GM12878 (cell line): Measurements from ENCODE around the gene ADGRD1. TPM values are rescaled to one million over a fixed set of nuclear protein-coding genes. Genes with fewer than 3 reads are reported as not detected.

Source experiments
- BMI1 ChIP-seq: fragments of 450-650 bp; IDR thresholded peaks from 2 replicates; pipeline ENCODE4 v1.6.1; 2016; ENCODE audit warnings: mild to moderate bottlenecking, moderate library complexity, borderline replicate concordance
- CBX5 ChIP-seq: sonication (generic); IDR thresholded peaks from 2 replicates; pipeline ENCODE4 v1.6.1; 2016; ENCODE audit warnings: low read depth, moderate library complexity, mild to moderate bottlenecking, inconsistent platforms
- CEBPB ChIP-seq, 2 experiments: fragments of 150-350 bp in 1 of 2; IDR thresholded peaks; 2 replicates each; pipeline ENCODE4 v1.6.1; 2012 to 2014; ENCODE audit warnings: low read depth in 2 of 2, low read length in 2 of 2, borderline replicate concordance in 1 of 2, inconsistent platforms in 1 of 2
- CHD2 ChIP-seq: IDR thresholded peaks from 2 replicates; pipeline ENCODE4 v1.6.1; 2011; ENCODE audit warnings: low read depth, low read length, improper control_type of control experiment, borderline replicate concordance
- ETV6 ChIP-seq, 2 experiments: fragments of 450-650 bp in 1 of 2; IDR thresholded peaks in 1 of 2; conservative IDR thresholded peaks in 1 of 2; 2 replicates each; pipeline ENCODE4 v1.6.1; 2014; ENCODE audit warnings: antibody characterized with exemption in 1 of 2, borderline replicate concordance in 1 of 2, low read depth in 1 of 2, mild to moderate bottlenecking in 1 of 2, moderate library complexity in 1 of 2
- FOXM1 ChIP-seq: IDR thresholded peaks from 2 replicates; pipeline ENCODE4 v1.6.1; 2012; ENCODE audit warnings: low read depth, mild to moderate bottlenecking, inconsistent platforms, low read length, moderate library complexity
- IRF4 ChIP-seq: IDR thresholded peaks from 2 replicates; pipeline ENCODE4 v1.6.1; 2011; ENCODE audit warnings: low read depth, low read length
- KLF5 ChIP-seq: fragments of 450-650 bp; IDR thresholded peaks from 2 replicates; pipeline ENCODE4 v1.6.1; 2014; ENCODE audit warnings: mild to moderate bottlenecking; ENCODE audit not compliant: partially characterized antibody
- POLR2AphosphoS5 ChIP-seq: IDR thresholded peaks from 2 replicates; pipeline ENCODE4 v1.6.1; 2011; ENCODE audit warnings: mild to moderate bottlenecking, low read length, inconsistent platforms
- RBBP5 ChIP-seq: fragments of 200-600 bp; sonication (generic); conservative IDR thresholded peaks from 2 replicates; pipeline ENCODE4 v1.6.1; 2016
- RFX5 ChIP-seq: IDR thresholded peaks from 2 replicates; pipeline ENCODE4 v1.6.1; 2011; ENCODE audit warnings: low read depth, low read length, improper control_type of control experiment
- SPI1 ChIP-seq: IDR thresholded peaks from 2 replicates; pipeline ENCODE4 v1.6.1; 2011; ENCODE audit warnings: low read depth, mild to moderate bottlenecking, low read length, moderate library complexity, borderline replicate concordance; ENCODE audit not compliant: insufficient read depth
- SREBF2 ChIP-seq: IDR thresholded peaks from 2 replicates; pipeline ENCODE4 v1.6.1; 2012; ENCODE audit warnings: mild to moderate bottlenecking, low read length
- TCF7 ChIP-seq: IDR thresholded peaks from 2 replicates; pipeline ENCODE4 v1.6.1; 2014; ENCODE audit warnings: antibody characterized with exemption, borderline replicate concordance
- ZNF384 ChIP-seq: IDR thresholded peaks from 2 replicates; pipeline ENCODE4 v1.6.1; 2012; ENCODE audit warnings: low read depth, mild to moderate bottlenecking, low read length, improper control_type of control experiment, borderline replicate concordance
- ZNF622 ChIP-seq: fragments of 450-650 bp; IDR thresholded peaks from 2 replicates; pipeline ENCODE4 v1.6.1; 2017; ENCODE audit warnings: mild to moderate bottlenecking, inconsistent platforms
- polyA plus RNA-seq, 11 experiments: library from polyadenylated mRNA; depleted of rRNA in 4 of 11; unstranded in 6 of 11; stranded (reverse) in 5 of 11; fragments of >200 nt; fragmentation: Nextera tagmentation in 4 of 11; fragmentation: Illumina TruSeq in 1 of 11; extraction: Ambion mirVana in 4 of 11; extraction: Trizol in 1 of 11; gene quantifications; 1 replicate in 1 of 11; 2 replicates in 10 of 11; pipeline versions ENCODE4 v1.2.1 to v1.2.3, GENCODE V29; 2011 to 2016; ENCODE audit warnings: inconsistent platforms in 2 of 11, missing spikeins in 2 of 11, low read depth in 1 of 11
- total RNA-seq, 4 experiments: library from RNA; depleted of rRNA in 3 of 4; stranded (reverse); fragments of >200 nt in 3 of 4; fragmentation: Illumina TruSeq in 1 of 4; extraction: Trizol in 1 of 4; gene quantifications; 2 replicates each; pipeline versions ENCODE4 v1.2.1 to v1.2.3, GENCODE V29; 2013 to 2021
- TF ChIP-seq, protein P1 (sequence below): IDR thresholded peaks from 2 replicates; pipeline ENCODE4 v1.6.1; 2011; ENCODE audit warnings: borderline replicate concordance, low read depth, mild to moderate bottlenecking, moderate library complexity, mixed read lengths, low read length; ENCODE audit not compliant: insufficient read depth; ENCODE audit errors: extremely low read length
- TF ChIP-seq, protein P2 (sequence below): IDR thresholded peaks from 2 replicates; pipeline ENCODE4 v1.6.1; 2012; ENCODE audit warnings: low read length, inconsistent platforms
- TF ChIP-seq, protein P3 (sequence below): IDR thresholded peaks from 2 replicates; pipeline ENCODE4 v1.6.1; 2011; ENCODE audit warnings: low read depth, mild to moderate bottlenecking, low read length, moderate library complexity, borderline replicate concordance; ENCODE audit errors: extremely low read depth
- TF ChIP-seq, protein P4 (sequence below): fragments of 450-650 bp; IDR thresholded peaks from 2 replicates; pipeline ENCODE4 v1.6.1; 2018; ENCODE audit warnings: borderline replicate concordance, mild to moderate bottlenecking; ENCODE audit not compliant: partially characterized antibody
- TF ChIP-seq, protein P5 (sequence below): fragments of 450-650 bp; IDR thresholded peaks from 2 replicates; pipeline ENCODE4 v1.6.1; 2017; ENCODE audit warnings: antibody characterized with exemption, mild to moderate bottlenecking, moderate library complexity

Gene ADGRD1
- total and polyA plus RNA-seq, 10 of the 15 experiments (the other 5 are each of a cell fraction or from before 2014, with no cell fraction given), result 0.15 to 12.7 (median 1.2) TPM

DNA sequence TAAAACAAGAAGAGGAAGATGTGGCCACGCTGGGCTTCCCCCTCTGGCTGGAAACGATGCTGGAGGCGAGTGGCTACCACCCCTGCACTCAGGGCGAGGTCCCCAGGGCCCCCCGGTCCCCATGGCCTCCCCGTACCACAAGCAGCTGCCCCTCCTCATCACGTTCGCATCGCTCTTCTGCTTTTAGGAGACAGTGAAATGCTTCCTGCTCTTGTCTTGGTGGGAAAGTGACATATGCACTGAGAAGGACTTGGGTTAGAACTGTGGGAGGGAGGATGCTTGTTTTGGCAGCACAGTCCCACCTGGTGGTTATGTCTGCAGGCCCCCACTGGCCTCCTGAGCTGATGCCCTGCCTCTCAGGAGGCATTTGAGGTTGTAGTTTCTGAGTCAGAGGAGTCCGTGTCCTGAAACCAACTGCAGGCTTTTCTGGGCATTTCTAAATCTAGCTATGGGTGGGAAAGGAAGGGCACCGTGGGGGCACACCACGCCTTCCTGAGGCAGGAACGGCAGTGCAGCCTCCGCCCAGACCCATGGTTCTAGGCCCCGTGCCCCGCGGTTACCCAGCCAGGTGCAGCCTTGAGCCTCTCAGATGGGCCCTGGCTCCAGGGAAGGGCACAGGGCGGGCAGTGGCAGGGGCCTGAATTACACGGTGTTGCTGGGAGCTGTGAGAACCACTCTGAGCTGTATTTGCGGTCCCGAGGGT is 139.3 kb downstream of the ADGRD1 start (continued):
- TF ChIP-seq, protein P1, sequence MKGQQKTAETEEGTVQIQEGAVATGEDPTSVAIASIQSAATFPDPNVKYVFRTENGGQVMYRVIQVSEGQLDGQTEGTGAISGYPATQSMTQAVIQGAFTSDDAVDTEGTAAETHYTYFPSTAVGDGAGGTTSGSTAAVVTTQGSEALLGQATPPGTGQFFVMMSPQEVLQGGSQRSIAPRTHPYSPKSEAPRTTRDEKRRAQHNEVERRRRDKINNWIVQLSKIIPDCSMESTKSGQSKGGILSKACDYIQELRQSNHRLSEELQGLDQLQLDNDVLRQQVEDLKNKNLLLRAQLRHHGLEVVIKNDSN, result no peak
- TF ChIP-seq SPI1 (peak; percentile 76; the same call in 1 of the 2 replicates), IRF4 (peak; percentile 72), ZNF622 (no peak), FOXM1 (0 out of 2 replicates have a peak, but pooled peaks have one; percentile 59), SREBF2 (no peak), CBX5 (no peak), BMI1 (no peak), TCF7 (no peak), CHD2 (peak; percentile 68; the same call in 1 of the 2 replicates), ETV6 (conservative IDR thresholded peaks at IDR 0.05 in 1 of 2, IDR thresholded peaks at IDR 0.05 in 1 of 2; ENCODE audit: borderline replicate concordance in 1 of 2, low read depth in 1 of 2) (0 out of 4 replicates have a peak, but pooled peaks of 1 of the 2 experiments have one; percentile 22), RBBP5 (no peak), RFX5 (no peak), KLF5 (peak; percentile 82), CEBPB (IDR thresholded peaks at IDR 0.05; ENCODE audit: borderline replicate concordance in 1 of 2, low read depth in 2 of 2, low read length in 2 of 2) (no peak), ZNF384 (no peak; the same call in 1 of the 2 replicates), POLR2AphosphoS5 (peak; percentile 38; the same call in 1 of the 2 replicates)
- TF ChIP-seq, protein P2, sequence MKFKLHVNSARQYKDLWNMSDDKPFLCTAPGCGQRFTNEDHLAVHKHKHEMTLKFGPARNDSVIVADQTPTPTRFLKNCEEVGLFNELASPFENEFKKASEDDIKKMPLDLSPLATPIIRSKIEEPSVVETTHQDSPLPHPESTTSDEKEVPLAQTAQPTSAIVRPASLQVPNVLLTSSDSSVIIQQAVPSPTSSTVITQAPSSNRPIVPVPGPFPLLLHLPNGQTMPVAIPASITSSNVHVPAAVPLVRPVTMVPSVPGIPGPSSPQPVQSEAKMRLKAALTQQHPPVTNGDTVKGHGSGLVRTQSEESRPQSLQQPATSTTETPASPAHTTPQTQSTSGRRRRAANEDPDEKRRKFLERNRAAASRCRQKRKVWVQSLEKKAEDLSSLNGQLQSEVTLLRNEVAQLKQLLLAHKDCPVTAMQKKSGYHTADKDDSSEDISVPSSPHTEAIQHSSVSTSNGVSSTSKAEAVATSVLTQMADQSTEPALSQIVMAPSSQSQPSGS, result peak; percentile 64; the same call in 1 of the 2 replicates
- TF ChIP-seq, protein P3, sequence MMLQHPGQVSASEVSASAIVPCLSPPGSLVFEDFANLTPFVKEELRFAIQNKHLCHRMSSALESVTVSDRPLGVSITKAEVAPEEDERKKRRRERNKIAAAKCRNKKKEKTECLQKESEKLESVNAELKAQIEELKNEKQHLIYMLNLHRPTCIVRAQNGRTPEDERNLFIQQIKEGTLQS, result no peak
- TF ChIP-seq, protein P4, sequence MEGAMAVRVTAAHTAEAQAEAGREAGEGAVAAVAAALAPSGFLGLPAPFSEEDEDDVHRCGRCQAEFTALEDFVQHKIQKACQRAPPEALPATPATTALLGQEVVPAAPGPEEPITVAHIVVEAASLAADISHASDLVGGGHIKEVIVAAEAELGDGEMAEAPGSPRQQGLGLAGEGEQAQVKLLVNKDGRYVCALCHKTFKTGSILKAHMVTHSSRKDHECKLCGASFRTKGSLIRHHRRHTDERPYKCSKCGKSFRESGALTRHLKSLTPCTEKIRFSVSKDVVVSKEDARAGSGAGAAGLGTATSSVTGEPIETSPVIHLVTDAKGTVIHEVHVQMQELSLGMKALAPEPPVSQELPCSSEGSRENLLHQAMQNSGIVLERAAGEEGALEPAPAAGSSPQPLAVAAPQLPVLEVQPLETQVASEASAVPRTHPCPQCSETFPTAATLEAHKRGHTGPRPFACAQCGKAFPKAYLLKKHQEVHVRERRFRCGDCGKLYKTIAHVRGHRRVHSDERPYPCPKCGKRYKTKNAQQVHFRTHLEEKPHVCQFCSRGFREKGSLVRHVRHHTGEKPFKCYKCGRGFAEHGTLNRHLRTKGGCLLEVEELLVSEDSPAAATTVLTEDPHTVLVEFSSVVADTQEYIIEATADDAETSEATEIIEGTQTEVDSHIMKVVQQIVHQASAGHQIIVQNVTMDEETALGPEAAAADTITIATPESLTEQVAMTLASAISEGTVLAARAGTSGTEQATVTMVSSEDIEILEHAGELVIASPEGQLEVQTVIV, result no peak
- TF ChIP-seq, protein P5, sequence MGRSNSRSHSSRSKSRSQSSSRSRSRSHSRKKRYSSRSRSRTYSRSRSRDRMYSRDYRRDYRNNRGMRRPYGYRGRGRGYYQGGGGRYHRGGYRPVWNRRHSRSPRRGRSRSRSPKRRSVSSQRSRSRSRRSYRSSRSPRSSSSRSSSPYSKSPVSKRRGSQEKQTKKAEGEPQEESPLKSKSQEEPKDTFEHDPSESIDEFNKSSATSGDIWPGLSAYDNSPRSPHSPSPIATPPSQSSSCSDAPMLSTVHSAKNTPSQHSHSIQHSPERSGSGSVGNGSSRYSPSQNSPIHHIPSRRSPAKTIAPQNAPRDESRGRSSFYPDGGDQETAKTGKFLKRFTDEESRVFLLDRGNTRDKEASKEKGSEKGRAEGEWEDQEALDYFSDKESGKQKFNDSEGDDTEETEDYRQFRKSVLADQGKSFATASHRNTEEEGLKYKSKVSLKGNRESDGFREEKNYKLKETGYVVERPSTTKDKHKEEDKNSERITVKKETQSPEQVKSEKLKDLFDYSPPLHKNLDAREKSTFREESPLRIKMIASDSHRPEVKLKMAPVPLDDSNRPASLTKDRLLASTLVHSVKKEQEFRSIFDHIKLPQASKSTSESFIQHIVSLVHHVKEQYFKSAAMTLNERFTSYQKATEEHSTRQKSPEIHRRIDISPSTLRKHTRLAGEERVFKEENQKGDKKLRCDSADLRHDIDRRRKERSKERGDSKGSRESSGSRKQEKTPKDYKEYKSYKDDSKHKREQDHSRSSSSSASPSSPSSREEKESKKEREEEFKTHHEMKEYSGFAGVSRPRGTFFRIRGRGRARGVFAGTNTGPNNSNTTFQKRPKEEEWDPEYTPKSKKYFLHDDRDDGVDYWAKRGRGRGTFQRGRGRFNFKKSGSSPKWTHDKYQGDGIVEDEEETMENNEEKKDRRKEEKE, result peak; percentile 47; the same call in 1 of the 2 replicates
